CD4-positive, alpha-beta T cell (primary cell): ENCODE measurements around the gene PRDM1. TPM values are rescaled to one million over a fixed set of nuclear protein-coding genes. Genes with fewer than 3 reads are reported as not detected.

Experiments used
- ATAC-seq: fragments of 200-7000 bp; cut with Tn5 transposase; one replicate; pipeline ENCODE4 v1.10.0; 2022; ENCODE audit warnings: mild to moderate bottlenecking; ENCODE audit not compliant: poor library complexity
- CTCF ChIA-PET: fragments of 350-600 bp; sonication (Branson Sonifier 250); formaldehyde crosslinking; loops from one replicate; lab custom pipeline; 2021; ENCODE audit warnings: antibody characterized with exemption, inconsistent platforms; lab: Charles Lee
- POLR2A ChIA-PET: fragments of 350-600 bp; sonication (Branson Sonifier 250); formaldehyde crosslinking; loops from one replicate; lab custom pipeline; 2021; ENCODE audit warnings: antibody characterized with exemption, inconsistent platforms; lab: Charles Lee
- DNase-seq, 14 experiments: peaks; one replicate each; pipeline ENCODE4 v3.0.0-alpha.2; 2013 to 2020; ENCODE audit warnings: mixed read lengths in 2 of 14
- H3K27ac ChIP-seq, 2 donors: one replicate each; pipeline versions ENCODE4 v1.5.1 to v1.7.0; 2013; ENCODE audit warnings: low read length in 2 of 2, low read depth in 1 of 2, mild to moderate bottlenecking in 1 of 2
- H3K27me3 ChIP-seq, 2 experiments: 1 replicate in 1 of 2; 2 replicates in 1 of 2; pipeline versions ENCODE4 v1.6.1 to v1.7.0; 2013; ENCODE audit warnings: low read length in 2 of 2, control low read depth in 1 of 2, mild to moderate bottlenecking in 1 of 2, moderate library complexity in 1 of 2; ENCODE audit not compliant: insufficient read depth in 2 of 2, control insufficient read depth in 1 of 2
- H3K36me3 ChIP-seq: one replicate; pipeline ENCODE4 v1.6.1; 2013; ENCODE audit warnings: low read length, control low read depth; ENCODE audit not compliant: insufficient read depth
- H3K4me1 ChIP-seq: one replicate; pipeline ENCODE4 v1.6.1; 2013; ENCODE audit warnings: low read length, control low read depth; ENCODE audit not compliant: insufficient read depth
- H3K4me3 ChIP-seq: one replicate; pipeline ENCODE4 v1.5.1; 2013; ENCODE audit warnings: mild to moderate bottlenecking, low read length, moderate library complexity
- H3K9me3 ChIP-seq, 2 experiments: 1 replicate in 1 of 2; 2 replicates in 1 of 2; pipeline versions ENCODE4 v1.6.1 to v1.7.0; 2013; ENCODE audit warnings: low read length in 2 of 2, mild to moderate bottlenecking in 2 of 2, control low read depth in 1 of 2, moderate library complexity in 1 of 2; ENCODE audit not compliant: control insufficient read depth in 1 of 2, insufficient read depth in 1 of 2
- H3K27ac Mint-ChIP-seq: one replicate; pipeline ENCODE4 v1.8.0; 2020; ENCODE audit warnings: mixed read lengths
- H3K27me3 Mint-ChIP-seq: one replicate; pipeline ENCODE4 v1.8.0; 2021; ENCODE audit warnings: mixed read lengths
- H3K36me3 Mint-ChIP-seq: one replicate; pipeline ENCODE4 v1.8.0; 2021; ENCODE audit warnings: low read depth, mixed read lengths
- H3K4me1 Mint-ChIP-seq: one replicate; pipeline ENCODE4 v1.8.0; 2021; ENCODE audit warnings: low read depth, mixed read lengths
- H3K4me3 Mint-ChIP-seq: one replicate; pipeline ENCODE4 v1.8.0; 2020; ENCODE audit warnings: mild to moderate bottlenecking, mixed read lengths
- H3K9me3 Mint-ChIP-seq: one replicate; pipeline ENCODE4 v1.8.0; 2020; ENCODE audit warnings: mixed read lengths
- intact Hi-C, 2 experiments: fragments of 100-400 bp; cut with DNase I in 1 of 2; cut with micrococcal nuclease in 1 of 2; formaldehyde crosslinking; loops; one replicate each; pipeline versions ENCODE4 v1.15.1 to v1.9.0; 2023 to 2025; cut with DNase I, micrococcal nuclease
- total RNA-seq, 174 experiments: library from RNA in 2 of 174; stranded (reverse) in 2 of 174; gene quantifications; one replicate each; pipeline ENCODE4 v1.2.3 and lab custom pipeline; 2021 to 2026
- TF ChIP-seq, protein P1 (sequence below): fragments of 200-600 bp; IDR thresholded peaks from one replicate; pipeline ENCODE4 v1.8.0; 2022; ENCODE audit warnings: antibody characterized with exemption, mild to moderate bottlenecking

PRDM1 gene
- total RNA-seq, 2 experiments from 2014 or later = 69.9 to 83.4 TPM

DNA sequence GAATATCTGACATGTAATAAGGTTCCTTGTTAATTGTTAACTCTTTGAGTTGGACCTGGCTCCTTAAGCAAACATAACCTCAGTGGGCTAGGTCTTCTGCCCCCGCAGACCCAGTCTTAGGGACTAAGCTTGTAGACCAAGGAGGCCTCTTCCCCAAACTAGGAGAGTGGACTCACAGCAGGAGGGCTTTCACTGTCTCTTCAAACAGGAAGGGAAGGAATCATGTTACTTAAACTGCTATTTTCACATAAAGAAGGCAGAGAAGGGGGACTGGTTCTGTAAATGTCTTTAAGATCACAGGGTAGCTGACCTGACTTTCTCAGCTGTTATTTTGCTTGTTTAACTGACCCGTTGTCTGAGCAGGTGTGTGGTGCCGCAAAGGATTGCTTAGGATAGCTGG lies 34.9 kb upstream of the PRDM1 start:
- Mint-ChIP-seq H3K4me1 (peaks cover 12% of the 10 kb centered on the region), H3K9me3 (no peaks in the 10 kb centered on the region), H3K27me3 (no peaks in the 10 kb centered on the region), H3K36me3 (no peaks in the 10 kb centered on the region), H3K27ac (no peak overlapping the region), H3K4me3 (no peak overlapping the region)
- ATAC-seq = no peak
- DNase-seq = no peak
- TF ChIP-seq, protein P1, sequence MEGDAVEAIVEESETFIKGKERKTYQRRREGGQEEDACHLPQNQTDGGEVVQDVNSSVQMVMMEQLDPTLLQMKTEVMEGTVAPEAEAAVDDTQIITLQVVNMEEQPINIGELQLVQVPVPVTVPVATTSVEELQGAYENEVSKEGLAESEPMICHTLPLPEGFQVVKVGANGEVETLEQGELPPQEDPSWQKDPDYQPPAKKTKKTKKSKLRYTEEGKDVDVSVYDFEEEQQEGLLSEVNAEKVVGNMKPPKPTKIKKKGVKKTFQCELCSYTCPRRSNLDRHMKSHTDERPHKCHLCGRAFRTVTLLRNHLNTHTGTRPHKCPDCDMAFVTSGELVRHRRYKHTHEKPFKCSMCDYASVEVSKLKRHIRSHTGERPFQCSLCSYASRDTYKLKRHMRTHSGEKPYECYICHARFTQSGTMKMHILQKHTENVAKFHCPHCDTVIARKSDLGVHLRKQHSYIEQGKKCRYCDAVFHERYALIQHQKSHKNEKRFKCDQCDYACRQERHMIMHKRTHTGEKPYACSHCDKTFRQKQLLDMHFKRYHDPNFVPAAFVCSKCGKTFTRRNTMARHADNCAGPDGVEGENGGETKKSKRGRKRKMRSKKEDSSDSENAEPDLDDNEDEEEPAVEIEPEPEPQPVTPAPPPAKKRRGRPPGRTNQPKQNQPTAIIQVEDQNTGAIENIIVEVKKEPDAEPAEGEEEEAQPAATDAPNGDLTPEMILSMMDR = no peak
- Histone ChIP-seq H3K4me3 (no peak overlapping the region), H3K27ac (no peak overlapping the region), H3K4me1 (peaks cover 9% of the 10 kb centered on the region), H3K9me3 (no peaks in the 10 kb centered on the region), H3K36me3 (no peaks in the 10 kb centered on the region), H3K27me3 (no peaks in the 10 kb centered on the region)
- POLR2A ChIA-PET = no interaction called here
- intact Hi-C loops = no loop called here
- CTCF ChIA-PET = no interaction called here

DNA sequence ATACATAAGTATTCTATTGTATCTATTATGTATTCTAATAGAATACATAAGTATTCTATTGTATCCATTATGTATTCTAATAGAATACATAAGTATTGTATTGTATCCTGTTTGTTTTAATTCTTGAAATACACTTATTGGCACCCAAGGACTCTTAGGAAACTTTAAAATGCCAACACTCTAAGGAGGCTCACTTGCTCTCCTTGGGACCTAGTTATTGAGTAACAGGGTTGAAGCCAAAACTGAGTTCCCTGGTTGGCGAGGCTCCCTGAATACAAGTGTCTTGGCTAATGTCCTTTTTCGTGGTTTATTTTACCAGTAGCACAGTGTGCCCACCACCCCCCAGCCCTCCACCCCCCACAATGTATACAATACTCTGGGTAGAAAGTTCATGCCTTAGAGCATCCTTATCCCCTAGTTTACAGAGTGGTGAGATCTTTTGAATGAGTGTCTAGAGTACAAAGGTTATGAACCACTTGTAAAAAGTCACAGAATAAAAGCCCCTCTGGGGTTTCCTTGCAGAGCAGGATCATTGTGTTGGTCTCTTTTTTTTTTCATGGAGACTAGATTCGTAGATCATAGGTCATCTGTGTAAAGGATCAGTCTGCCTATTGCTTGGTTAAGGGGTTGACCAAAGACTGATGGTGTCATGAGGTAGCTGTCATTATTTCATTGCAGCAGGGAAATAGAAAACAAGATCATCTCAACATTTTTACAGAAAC lies 32.5 kb upstream of the PRDM1 start:
- Histone ChIP-seq H3K36me3 (no peaks in the 10 kb centered on the region), H3K4me3 (no peak overlapping the region), H3K4me1 (peaks cover 14% of the 10 kb centered on the region), H3K27me3 (no peaks in the 10 kb centered on the region), H3K27ac (no peak overlapping the region), H3K9me3 (no peaks in the 10 kb centered on the region)
- Mint-ChIP-seq H3K36me3 (no peaks in the 10 kb centered on the region), H3K4me1 (peaks cover 29% of the 10 kb centered on the region), H3K27me3 (no peaks in the 10 kb centered on the region), H3K27ac (no peak overlapping the region), H3K9me3 (no peaks in the 10 kb centered on the region), H3K4me3 (no peak overlapping the region)
- DNase-seq (no peak), ATAC-seq (no peak)
- ChIA-PET POLR2A (interaction anchor here (0.6 kb wide), 1 partner anchor 29 kb away, joined by 4 read pairs; no protein-coding TSS in a partner anchor), CTCF (no interaction called here)
- intact Hi-C loops = no loop called here
- TF ChIP-seq, protein P1 = no peak

DNA sequence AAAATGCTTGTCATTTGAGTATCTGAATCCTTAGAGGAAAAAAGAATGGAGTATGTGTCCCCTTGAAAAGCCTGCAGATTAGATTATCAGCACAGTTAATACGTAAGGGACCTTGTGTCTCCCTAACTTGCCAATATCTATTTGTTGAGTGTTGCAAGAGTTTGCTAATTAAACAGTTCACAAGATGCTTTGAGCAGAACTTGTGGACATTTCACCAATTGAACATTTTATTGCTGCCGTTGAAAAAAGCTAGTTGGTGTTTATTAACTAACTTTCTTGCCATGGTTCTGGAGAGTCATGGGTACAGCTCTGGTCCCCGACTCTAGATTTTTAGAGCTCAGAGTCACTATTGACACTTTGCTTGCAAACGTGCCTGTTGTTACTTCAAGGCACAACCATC lies 30.6 kb upstream of the PRDM1 start:
- no peaks in the 10 kb centered on the region for H3K9me3 Mint-ChIP-seq
- H3K4me1 Mint-ChIP-seq = peaks cover 29% of the 10 kb centered on the region
- POLR2A ChIA-PET = interaction anchor here (1.1 to 1.7 kb wide), 2 partner anchors 8 to 13 kb away, joined by 4 to 5 read pairs; no protein-coding TSS in a partner anchor
- no peaks in the 10 kb centered on the region for H3K27me3 Mint-ChIP-seq
- H3K27ac ChIP-seq = no peak overlapping the region
- no peaks in the 10 kb centered on the region for H3K27me3 ChIP-seq
- no peak overlapping the region for H3K4me3 ChIP-seq
- no peaks in the 10 kb centered on the region for H3K36me3 ChIP-seq
- TF ChIP-seq, protein P1 = no peak
- CTCF ChIA-PET = interaction anchor here (1.7 kb wide), 1 partner anchor 8 kb away, joined by 5 read pairs; no protein-coding TSS in a partner anchor
- ATAC-seq (no peak), DNase-seq (no peak)
- no peaks in the 10 kb centered on the region for H3K9me3 ChIP-seq
- no peak overlapping the region for H3K4me3 Mint-ChIP-seq
- peaks cover 14% of the 10 kb centered on the region for H3K4me1 ChIP-seq
- H3K27ac Mint-ChIP-seq = no peak overlapping the region
- intact Hi-C loops = no loop called here
- H3K36me3 Mint-ChIP-seq = no peaks in the 10 kb centered on the region
